ENCODE data around the gene TSSK6. TPM values are rescaled to one million over a fixed set of nuclear protein-coding genes. Genes with fewer than 3 reads are reported as not detected.

The TSSK6 gene
- total and polyA plus RNA-seq, 5 experiments from 2014 or later, result 0.59 to 10.8 (median 3.7) TPM

DNA sequence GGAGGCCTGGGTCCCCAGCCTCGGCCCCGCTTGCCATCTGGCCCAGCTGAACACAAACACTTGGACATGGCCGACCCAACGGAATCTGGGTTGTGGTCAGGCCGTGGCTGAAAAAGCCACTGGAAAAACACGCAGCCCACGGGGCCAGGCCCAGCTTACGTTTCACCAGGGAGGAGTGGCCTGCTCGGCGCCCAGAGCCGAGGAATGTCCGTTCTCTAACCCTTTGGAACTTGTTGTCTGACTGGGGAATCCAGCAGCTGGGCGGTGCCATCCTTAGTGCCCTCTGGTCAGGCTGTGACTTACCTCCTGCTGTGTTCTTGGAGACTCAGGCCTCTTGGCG lies 36.5 kb upstream of the TSSK6 start:
- no peak overlapping the region for H3K27ac Mint-ChIP-seq
- H3K4me3 Mint-ChIP-seq, result no peak overlapping the region
- H3K36me3 Mint-ChIP-seq, result no peaks in the 10 kb centered on the region
- POLR2A ChIA-PET, result interaction anchor here (1.0 to 1.4 kb wide), 3 partner anchors 20 to 181 kb away, joined by 3 to 4 read pairs (median 3); partner anchors contain the start of gene ZNF14
- ATAC-seq, result no peak
- peaks cover 0 to 6% (median 0%) of the 10 kb centered on the region in 5 donors for H3K27me3 Mint-ChIP-seq
- no peak for DNase-seq
- H3K9me3 Mint-ChIP-seq, result no peaks in the 10 kb centered on the region
- peaks cover 0 to 9% (median 4%) of the 10 kb centered on the region in 4 donors for H3K4me1 Mint-ChIP-seq

DNA sequence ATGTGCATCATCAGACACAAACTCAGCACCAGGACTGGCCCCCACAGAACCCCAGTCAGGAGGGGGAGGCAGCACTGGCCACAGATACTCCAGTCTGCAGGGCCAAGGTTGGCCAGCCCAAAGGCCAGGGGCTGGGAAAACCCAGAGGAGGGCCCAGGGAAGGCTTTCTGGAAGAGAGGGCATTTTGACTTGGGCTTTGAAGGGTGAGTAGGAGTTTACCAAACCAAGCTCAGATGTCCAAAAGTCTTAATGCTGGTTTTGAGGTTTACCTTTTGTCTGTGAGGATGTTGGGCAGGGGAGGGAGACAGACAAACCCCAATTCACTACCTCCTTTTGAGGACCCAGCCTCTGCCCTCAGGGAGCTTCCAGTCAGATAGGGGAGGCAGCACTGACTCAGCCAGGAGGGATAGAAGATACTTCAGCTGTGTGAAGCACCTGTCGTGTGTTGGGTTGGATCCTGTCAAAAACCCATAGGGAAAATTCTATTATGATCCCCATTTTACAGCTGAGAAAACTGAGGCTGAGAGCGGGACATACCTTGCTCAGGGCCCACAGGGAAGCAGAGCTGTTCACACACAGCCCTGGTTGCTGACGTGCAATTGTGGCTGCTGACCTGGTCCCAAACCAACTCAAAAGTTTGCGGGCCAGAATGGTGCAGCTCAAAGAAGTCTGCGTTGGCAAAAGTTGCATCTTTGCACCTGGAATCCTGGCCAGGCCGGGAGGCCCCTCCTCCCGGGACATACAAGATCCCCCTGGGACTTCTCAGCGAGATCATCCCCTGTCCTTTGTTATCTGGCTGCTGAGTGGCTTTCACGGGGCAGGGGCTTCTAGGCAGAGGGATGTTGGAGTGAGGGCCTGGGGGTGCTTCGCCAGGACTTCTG lies 35.9 kb upstream of the TSSK6 start:
- Mint-ChIP-seq H3K27me3 (peaks cover 0 to 6% (median 0%) of the 10 kb centered on the region in 5 donors), H3K9me3 (no peaks in the 10 kb centered on the region), H3K4me1 (peaks cover 0 to 9% (median 4%) of the 10 kb centered on the region in 4 donors), H3K36me3 (no peaks in the 10 kb centered on the region), H3K4me3 (no peak overlapping the region), H3K27ac (peak overlapping the region in 2 of 10 donors; percentile 21 to 57)
- no peak for DNase-seq
- ATAC-seq, result no peak
- POLR2A ChIA-PET, result interaction anchor here (1.0 to 1.4 kb wide), 2 partner anchors 78 to 182 kb away, joined by 3 read pairs; partner anchors contain the start of gene ZNF14

DNA sequence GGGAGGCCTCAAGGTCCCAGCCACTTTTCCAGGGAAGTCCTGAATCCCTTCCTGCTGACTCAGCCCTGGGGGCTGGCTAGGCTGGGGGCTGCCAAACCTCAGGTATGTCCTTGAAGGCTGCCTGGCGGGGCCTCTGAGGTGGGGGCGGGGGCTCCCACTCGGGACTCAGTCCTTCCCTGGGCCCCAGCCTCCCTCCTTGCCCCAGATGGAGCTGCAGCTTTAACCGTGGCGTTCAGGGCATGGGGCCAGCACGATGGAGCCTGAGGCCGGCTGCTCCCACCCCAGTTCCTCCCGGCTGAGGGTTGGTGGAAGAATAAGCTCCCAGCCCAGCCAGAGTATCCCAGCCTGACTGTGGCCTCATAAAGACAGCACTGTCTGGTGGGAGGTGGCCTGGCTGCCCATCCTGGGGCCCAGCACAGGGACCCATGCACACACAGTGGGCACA lies 35.2 kb upstream of the TSSK6 start:
- ATAC-seq, result no peak
- POLR2A ChIA-PET, result no interaction called here
- DNase-seq, result no peak
- peak overlapping the region in 1 of 10 donors; percentile 80 for H3K27ac Mint-ChIP-seq
- H3K4me1 Mint-ChIP-seq, result peaks cover 0 to 9% (median 4%) of the 10 kb centered on the region in 4 donors
- no peaks in the 10 kb centered on the region for H3K9me3 Mint-ChIP-seq
- no peak overlapping the region for H3K4me3 Mint-ChIP-seq
- H3K36me3 Mint-ChIP-seq, result no peaks in the 10 kb centered on the region
- peaks cover 0 to 6% (median 0%) of the 10 kb centered on the region in 5 donors for H3K27me3 Mint-ChIP-seq

DNA sequence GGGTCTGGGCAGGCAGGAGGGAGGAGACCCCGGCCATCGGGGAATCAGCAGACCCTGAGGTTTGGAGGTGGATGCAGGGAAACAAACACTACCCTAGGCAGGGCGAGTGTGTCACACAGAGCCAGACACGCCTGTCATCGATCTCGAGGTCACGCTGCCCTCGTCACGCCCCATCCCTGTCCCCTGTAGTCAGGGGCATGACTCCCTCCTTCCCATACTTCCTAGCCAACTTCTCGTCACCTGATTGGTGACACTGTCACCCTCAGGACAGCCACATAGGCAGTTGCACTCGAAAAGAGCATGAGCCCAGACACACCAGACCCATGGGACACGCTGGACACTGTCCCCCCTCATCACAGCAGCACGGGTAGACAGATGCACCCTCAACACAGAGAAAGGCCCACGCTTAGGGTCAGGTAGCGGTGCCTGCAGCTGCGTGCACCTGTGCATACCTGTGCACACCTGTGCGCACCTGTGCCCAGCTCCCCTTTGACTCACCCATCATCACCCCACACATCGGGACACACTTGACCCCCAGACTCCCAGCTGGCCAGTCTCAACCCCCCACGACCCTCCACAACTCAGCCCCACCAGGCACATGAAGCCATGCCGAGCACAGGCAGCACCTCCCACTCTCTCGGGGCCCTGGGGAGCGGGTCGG lies 34.6 kb upstream of the TSSK6 start:
- POLR2A ChIA-PET, result interaction anchor here (1.1 kb wide), 2 partner anchors 49 to 320 kb away, joined by 3 read pairs; no protein-coding TSS in a partner anchor

DNA sequence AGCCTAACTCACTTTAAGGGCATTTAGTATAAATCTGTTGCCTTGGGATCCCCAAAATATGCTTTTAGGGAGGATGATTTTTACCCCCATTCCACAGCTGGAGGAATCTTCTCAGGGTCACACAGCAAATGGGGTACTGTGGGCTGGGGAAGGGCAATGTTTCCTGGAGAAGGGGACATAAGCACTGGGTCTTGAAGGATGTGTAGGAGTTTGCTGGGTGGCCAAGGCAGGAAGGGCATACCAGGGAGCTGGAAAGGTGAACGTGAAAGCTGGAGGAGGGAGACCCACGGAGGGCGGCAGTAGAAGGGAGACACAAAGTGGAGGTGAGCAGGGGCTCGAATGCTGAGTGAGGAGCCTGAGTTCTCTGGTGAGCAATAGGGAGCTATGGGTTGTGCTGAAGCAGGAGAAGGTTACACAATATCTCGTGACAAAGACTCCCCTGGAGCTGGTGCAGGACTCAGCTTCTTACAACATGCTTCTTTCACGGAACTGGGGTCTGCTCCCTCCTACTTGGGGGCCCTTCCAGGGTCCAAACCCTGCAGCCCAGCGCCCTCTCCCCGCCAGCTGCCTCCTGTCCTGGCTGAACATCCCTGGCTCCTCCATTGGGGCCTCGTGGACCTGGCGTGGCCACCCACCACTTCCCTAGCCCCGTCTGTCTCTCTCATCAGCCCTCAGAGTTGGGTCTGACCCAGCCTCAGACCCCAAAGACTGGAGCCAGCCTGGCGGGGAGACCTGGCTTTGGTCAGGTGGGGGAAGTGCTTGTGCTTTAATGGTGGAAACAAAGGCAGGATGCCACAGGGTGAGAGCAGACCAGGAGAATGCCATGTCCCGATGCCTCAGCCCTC lies 33.8 kb upstream of the TSSK6 start:
- POLR2A ChIA-PET, result interaction anchor here (1.1 kb wide), 2 partner anchors 49 to 320 kb away, joined by 3 read pairs; no protein-coding TSS in a partner anchor
- DNase-seq, result no peak

More for the DNA sequence above, 34.6 kb upstream of the TSSK6 start:
- peaks cover 0 to 9% (median 4%) of the 10 kb centered on the region in 4 donors for H3K4me1 Mint-ChIP-seq
- ATAC-seq, result no peak
- DNase-seq, result no peak
- no peaks in the 10 kb centered on the region for H3K9me3 Mint-ChIP-seq
- no peak overlapping the region for H3K4me3 Mint-ChIP-seq
- peak overlapping the region in 2 of 10 donors; percentile 60 to 80 for H3K27ac Mint-ChIP-seq
- no peaks in the 10 kb centered on the region for H3K36me3 Mint-ChIP-seq
- peaks cover 0 to 6% (median 0%) of the 10 kb centered on the region in 5 donors for H3K27me3 Mint-ChIP-seq

GRCh38 chr19:19547674-19548336 lies 32.5 kb upstream of the TSSK6 start:
- no peak for ATAC-seq
- H3K4me3 Mint-ChIP-seq, result no peak overlapping the region
- H3K4me1 Mint-ChIP-seq, result peaks cover 0 to 1% (median 0%) of the 10 kb centered on the region in 4 donors

More for the DNA sequence above, 33.8 kb upstream of the TSSK6 start:
- no peak for ATAC-seq
- Mint-ChIP-seq H3K4me1 (peaks cover 0 to 4% (median under 1%) of the 10 kb centered on the region in 4 donors), H3K27ac (no peak overlapping the region), H3K9me3 (no peaks in the 10 kb centered on the region), H3K36me3 (no peaks in the 10 kb centered on the region), H3K4me3 (no peak overlapping the region), H3K27me3 (peaks cover 0 to 6% (median 0%) of the 10 kb centered on the region in 5 donors)

GRCh38 chr19:19546751-19547162 lies 31.4 kb upstream of the TSSK6 start:
- no peak for ATAC-seq
- POLR2A ChIA-PET, result interaction anchor here (0.6 to 1.4 kb wide), 2 partner anchors 14 to 73 kb away, joined by 3 to 7 read pairs; no protein-coding TSS in a partner anchor
- Mint-ChIP-seq H3K9me3 (no peaks in the 10 kb centered on the region), H3K27ac (no peak overlapping the region), H3K36me3 (no peaks in the 10 kb centered on the region), H3K4me3 (no peak overlapping the region), H3K27me3 (peaks cover 0 to 6% (median 0%) of the 10 kb centered on the region in 5 donors), H3K4me1 (peaks cover 1 to 9% (median 5%) of the 10 kb centered on the region in 4 donors)
- DNase-seq, result no peak

More at GRCh38 chr19:19547674-19548336, 32.5 kb upstream of the TSSK6 start:
- no peaks in the 10 kb centered on the region for H3K36me3 Mint-ChIP-seq
- DNase-seq, result no peak
- no peak overlapping the region for H3K27ac Mint-ChIP-seq
- POLR2A ChIA-PET, result interaction anchor here (1.0 to 1.4 kb wide), 3 partner anchors 13 to 116 kb away, joined by 3 read pairs; partner anchors contain the start of genes ATP13A1 and PBX4
- peaks cover 0 to 6% (median 0%) of the 10 kb centered on the region in 5 donors for H3K27me3 Mint-ChIP-seq
- no peaks in the 10 kb centered on the region for H3K9me3 Mint-ChIP-seq

DNA sequence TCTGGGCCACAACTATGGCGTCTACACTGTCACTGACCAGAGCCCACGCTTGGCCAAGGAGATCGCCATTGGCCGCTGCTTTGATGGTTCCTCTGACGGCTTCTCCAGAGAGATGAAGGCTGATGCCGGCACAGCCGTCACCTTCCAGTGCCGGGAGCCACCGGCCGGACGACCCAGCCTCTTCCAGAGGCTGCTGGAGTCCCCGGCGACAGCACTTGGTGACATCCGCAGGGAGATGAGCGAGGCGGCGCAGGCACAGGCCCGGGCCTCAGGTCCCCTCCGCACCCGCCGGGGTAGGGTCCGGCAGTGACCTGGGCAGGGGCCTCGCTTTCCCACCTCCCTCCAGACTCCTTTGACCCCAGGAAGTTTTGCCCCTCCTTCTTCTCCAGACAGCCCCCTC lies 30.4 kb upstream of the TSSK6 start:
- ATAC-seq (no peak), DNase-seq (no peak)
- H3K9me3 Mint-ChIP-seq, result no peaks in the 10 kb centered on the region
- POLR2A ChIA-PET, result no interaction called here
- H3K36me3 Mint-ChIP-seq, result no peaks in the 10 kb centered on the region
- H3K4me1 Mint-ChIP-seq, result peaks cover 2 to 15% (median 13%) of the 10 kb centered on the region in 4 donors
- no peak overlapping the region for H3K4me3 Mint-ChIP-seq
- peaks cover 0 to 4% (median 0%) of the 10 kb centered on the region in 5 donors for H3K27me3 Mint-ChIP-seq
- peak overlapping the region in 1 of 10 donors; percentile 43 for H3K27ac Mint-ChIP-seq

- no peak overlapping the region for H3K4me3 Mint-ChIP-seq
- no peak overlapping the region for H3K27ac Mint-ChIP-seq
- no peaks in the 10 kb centered on the region for H3K36me3 Mint-ChIP-seq
- no peaks in the 10 kb centered on the region for H3K9me3 Mint-ChIP-seq
- peaks cover 0 to 4% (median 0%) of the 10 kb centered on the region in 5 donors for H3K27me3 Mint-ChIP-seq
- peaks cover 3 to 18% (median 15%) of the 10 kb centered on the region in 4 donors for H3K4me1 Mint-ChIP-seq
- DNase-seq (no peak), ATAC-seq (no peak)
- POLR2A ChIA-PET, result interaction anchor here (0.7 kb wide), 1 partner anchor 224 kb away, joined by 3 read pairs; the partner anchor contains the start of genes MAU2 and SUGP1
Measured at GRCh38 chr19:19544954-19545591, 29.7 kb upstream of the TSSK6 start.

- Mint-ChIP-seq H3K4me3 (no peak overlapping the region), H3K27ac (no peak overlapping the region), H3K4me1 (peaks cover 3 to 22% (median 18%) of the 10 kb centered on the region in 4 donors), H3K9me3 (no peaks in the 10 kb centered on the region), H3K36me3 (no peaks in the 10 kb centered on the region), H3K27me3 (peaks cover 0 to 3% (median 0%) of the 10 kb centered on the region in 5 donors)
- POLR2A ChIA-PET, result interaction anchor here (0.7 kb wide), 1 partner anchor 224 kb away, joined by 3 read pairs; the partner anchor contains the start of genes MAU2 and SUGP1
- no peak for ATAC-seq
- DNase-seq, result no peak
Measured at GRCh38 chr19:19544257-19544953, 29.1 kb upstream of the TSSK6 start.
